IPS-18c (cell line): ENCODE results near the gene SOWAHB.
"Not testable (repeated sequence)": the region's sequence is repeated elsewhere in the genome, so short reads cannot be mapped to it uniquely, and the experiment has no call there.

Source experiments
- H3K4me3 ChIP-seq: 2 replicates; pipeline ENCODE4 v1.7.0; 2013; ENCODE audit warnings: low read depth, mild to moderate bottlenecking, low read length, moderate library complexity; ENCODE audit not compliant: insufficient read depth
- H3K9me3 ChIP-seq: one replicate; pipeline ENCODE4 v1.6.1; 2013; ENCODE audit warnings: mild to moderate bottlenecking, low read length, moderate library complexity; ENCODE audit not compliant: control insufficient read depth, insufficient read depth

The SOWAHB gene

GRCh38 chr4:76898949-76899645, 1.2 kb upstream of the SOWAHB start:
- Histone ChIP-seq H3K9me3 (no peaks in the 10 kb centered on the region), H3K4me3 (no peak overlapping the region)

- no peaks in the 10 kb centered on the region for H3K9me3 ChIP-seq
- peak overlapping the region; percentile 68 for H3K4me3 ChIP-seq
Measured at GRCh38 chr4:76898385-76898692, 395 bp upstream of the SOWAHB start.

GRCh38 chr4:76896614-76897535, 1.1 kb downstream of the SOWAHB start:
- H3K4me3 ChIP-seq = peak overlapping the region; percentile 68

GRCh38 chr4:76896048-76896447, 1.9 kb downstream of the SOWAHB start:
- no peaks in the 10 kb centered on the region for H3K9me3 ChIP-seq
- no peak overlapping the region for H3K4me3 ChIP-seq

More at GRCh38 chr4:76896614-76897535, 1.1 kb downstream of the SOWAHB start:
- no peaks in the 10 kb centered on the region for H3K9me3 ChIP-seq

GRCh38 chr4:76895619-76896018, 2.3 kb downstream of the SOWAHB start:
- Histone ChIP-seq H3K9me3 (no peaks in the 10 kb centered on the region), H3K4me3 (no peak overlapping the region)

- no peaks in the 10 kb centered on the region for H3K9me3 ChIP-seq
- H3K4me3 ChIP-seq = no peak overlapping the region
Measured at GRCh38 chr4:76894537-76895255, 3.2 kb downstream of the SOWAHB start.

- Histone ChIP-seq H3K4me3 (no peak overlapping the region), H3K9me3 (no peaks in the 10 kb centered on the region)
Measured at GRCh38 chr4:76892601-76893000, 5.3 kb downstream of the SOWAHB start.

- Histone ChIP-seq H3K4me3 (no peak overlapping the region), H3K9me3 (no peaks in the 10 kb centered on the region)
Measured at GRCh38 chr4:76892001-76892400, 5.9 kb downstream of the SOWAHB start.

GRCh38 chr4:76886848-76887441, 11.0 kb downstream of the SOWAHB start:
- H3K9me3 ChIP-seq = no peaks in the 10 kb centered on the region
- no peak overlapping the region for H3K4me3 ChIP-seq

GRCh38 chr4:76886214-76886613, 11.7 kb downstream of the SOWAHB start:
- Histone ChIP-seq H3K9me3 (no peaks in the 10 kb centered on the region), H3K4me3 (no peak overlapping the region)

GRCh38 chr4:76883147-76883546, 14.8 kb downstream of the SOWAHB start:
- no peaks in the 10 kb centered on the region for H3K9me3 ChIP-seq

GRCh38 chr4:76882630-76883029, 15.3 kb downstream of the SOWAHB start:
- Histone ChIP-seq H3K4me3 (no peak overlapping the region), H3K9me3 (no peaks in the 10 kb centered on the region)

More at GRCh38 chr4:76883147-76883546, 14.8 kb downstream of the SOWAHB start:
- no peak overlapping the region for H3K4me3 ChIP-seq

GRCh38 chr4:76881375-76881774, 16.6 kb downstream of the SOWAHB start:
- H3K4me3 ChIP-seq = no peak overlapping the region
- no peaks in the 10 kb centered on the region for H3K9me3 ChIP-seq

- H3K4me3 ChIP-seq = no peak overlapping the region
- no peaks in the 10 kb centered on the region for H3K9me3 ChIP-seq
Measured at GRCh38 chr4:76879731-76880364, 18.1 kb downstream of the SOWAHB start.

GRCh38 chr4:76878641-76879165, 19.2 kb downstream of the SOWAHB start:
- H3K9me3 ChIP-seq, H3K4me3 ChIP-seq: not testable (repeated sequence)

GRCh38 chr4:76874176-76874575, 23.8 kb downstream of the SOWAHB start:
- H3K4me3 ChIP-seq = no peak overlapping the region

GRCh38 chr4:76873495-76873894, 24.4 kb downstream of the SOWAHB start:
- H3K9me3 ChIP-seq = no peaks in the 10 kb centered on the region
- H3K4me3 ChIP-seq = no peak overlapping the region

More at GRCh38 chr4:76874176-76874575, 23.8 kb downstream of the SOWAHB start:
- H3K9me3 ChIP-seq = no peaks in the 10 kb centered on the region
